ENCODE measurements around the gene MEX3A.

- TF ChIP-seq, protein P1, sequence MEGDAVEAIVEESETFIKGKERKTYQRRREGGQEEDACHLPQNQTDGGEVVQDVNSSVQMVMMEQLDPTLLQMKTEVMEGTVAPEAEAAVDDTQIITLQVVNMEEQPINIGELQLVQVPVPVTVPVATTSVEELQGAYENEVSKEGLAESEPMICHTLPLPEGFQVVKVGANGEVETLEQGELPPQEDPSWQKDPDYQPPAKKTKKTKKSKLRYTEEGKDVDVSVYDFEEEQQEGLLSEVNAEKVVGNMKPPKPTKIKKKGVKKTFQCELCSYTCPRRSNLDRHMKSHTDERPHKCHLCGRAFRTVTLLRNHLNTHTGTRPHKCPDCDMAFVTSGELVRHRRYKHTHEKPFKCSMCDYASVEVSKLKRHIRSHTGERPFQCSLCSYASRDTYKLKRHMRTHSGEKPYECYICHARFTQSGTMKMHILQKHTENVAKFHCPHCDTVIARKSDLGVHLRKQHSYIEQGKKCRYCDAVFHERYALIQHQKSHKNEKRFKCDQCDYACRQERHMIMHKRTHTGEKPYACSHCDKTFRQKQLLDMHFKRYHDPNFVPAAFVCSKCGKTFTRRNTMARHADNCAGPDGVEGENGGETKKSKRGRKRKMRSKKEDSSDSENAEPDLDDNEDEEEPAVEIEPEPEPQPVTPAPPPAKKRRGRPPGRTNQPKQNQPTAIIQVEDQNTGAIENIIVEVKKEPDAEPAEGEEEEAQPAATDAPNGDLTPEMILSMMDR (optimal IDR thresholded peaks at IDR 0.05 in 1 of 3, IDR thresholded peaks at IDR 0.05 in 1 of 3, conservative IDR thresholded peaks at IDR 0.05 in 1 of 3; ENCODE audit: extremely low read depth in 1 of 3, insufficient read depth in 2 of 3, low read length in 3 of 3), result no peak
- no peak for TF ChIP-seq EZH2 (IDR thresholded peaks at IDR 0.05; ENCODE audit: low read length)
Measured at GRCh38 chr1:156115514-156116374, 33.5 kb upstream of the MEX3A start.

Data from keratinocyte (primary cell).